ENCODE measurements around the gene CETN2.
"Not testable (repeated sequence)": the region's sequence is repeated elsewhere in the genome, so short reads cannot be mapped to it uniquely, and the experiment has no call there.

Gene CETN2

DNA sequence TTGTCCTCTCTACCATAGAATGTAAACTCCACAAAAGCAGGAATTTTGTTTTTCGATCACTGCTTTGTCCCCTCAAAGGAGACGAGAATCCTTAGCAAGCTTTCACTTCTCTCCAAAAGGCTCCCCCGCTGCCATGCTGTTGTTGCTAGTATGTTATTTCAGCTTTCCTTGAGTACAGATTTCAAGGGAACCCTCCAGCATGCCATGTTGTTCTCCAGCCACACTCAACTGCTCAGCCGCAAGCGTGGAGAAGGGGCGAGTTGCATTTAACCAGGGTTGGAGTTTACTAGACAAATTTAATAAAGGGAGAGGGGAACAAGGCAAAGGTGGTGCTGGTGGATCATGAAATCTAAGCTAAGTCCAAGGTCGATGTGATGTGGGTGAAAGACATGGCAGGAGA lies 23.4 kb upstream of the CETN2 start:
- DNase-seq (ENCODE audit: low read depth in 1 of 2, low spot score in 1 of 2): no peak
- in situ Hi-C loops (cut with HindIII; ENCODE audit: low pct_unique_long_range_greater_than_20kb, low sequenced_read_pairs): no loop called here
- no peak for TF ChIP-seq JUND (IDR thresholded peaks at IDR 0.05; ENCODE audit: low read depth)

DNA sequence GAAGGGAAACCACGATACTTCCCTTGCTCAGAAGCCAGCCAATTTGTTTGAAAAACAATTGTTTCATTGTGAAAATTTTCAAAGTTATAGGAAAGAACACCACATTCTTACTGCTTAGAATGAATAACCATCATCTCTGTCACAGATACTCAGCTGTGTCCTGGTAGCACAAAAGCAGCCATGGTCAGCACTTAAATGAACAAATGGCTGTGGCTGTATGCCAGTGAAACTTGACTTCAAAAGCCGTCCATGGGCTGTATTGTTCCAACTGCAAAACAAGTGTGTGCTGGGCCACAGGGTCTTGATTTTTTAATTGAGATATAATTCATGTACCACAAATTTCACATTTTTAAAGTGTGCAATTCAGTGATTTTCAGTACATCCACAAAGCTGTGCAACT lies 19.9 kb upstream of the CETN2 start:
- no peak for DNase-seq (ENCODE audit: low read depth in 1 of 2, low spot score in 1 of 2)
- in situ Hi-C loops (cut with HindIII; ENCODE audit: low pct_unique_long_range_greater_than_20kb, low sequenced_read_pairs): no loop called here
- TF ChIP-seq JUND (IDR thresholded peaks at IDR 0.05; ENCODE audit: low read depth): no peak

DNA sequence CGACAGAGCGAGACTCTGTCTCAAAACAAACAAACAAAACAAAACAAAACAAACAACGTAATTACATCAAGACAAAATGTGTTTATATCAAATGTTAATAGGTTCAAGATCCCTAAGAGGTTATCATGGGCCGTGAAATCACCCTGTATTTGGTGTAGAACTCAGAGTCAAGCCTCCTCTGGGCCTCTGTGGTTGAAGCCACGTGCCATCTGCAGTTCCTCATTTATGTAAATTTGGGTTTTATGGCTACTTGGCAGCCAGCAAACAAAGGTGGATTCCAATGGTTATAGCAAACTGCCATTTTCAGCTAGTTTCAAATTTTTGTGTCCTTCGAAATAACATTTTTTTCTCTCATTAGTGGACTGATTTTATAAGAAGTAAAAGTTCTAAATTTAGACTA lies 16.7 kb upstream of the CETN2 start:
- no peak for DNase-seq (ENCODE audit: low read depth in 1 of 2, low spot score in 1 of 2)
- in situ Hi-C loops (cut with HindIII; ENCODE audit: low pct_unique_long_range_greater_than_20kb, low sequenced_read_pairs): no loop called here
- no peak for TF ChIP-seq JUND (IDR thresholded peaks at IDR 0.05; ENCODE audit: low read depth)

DNA sequence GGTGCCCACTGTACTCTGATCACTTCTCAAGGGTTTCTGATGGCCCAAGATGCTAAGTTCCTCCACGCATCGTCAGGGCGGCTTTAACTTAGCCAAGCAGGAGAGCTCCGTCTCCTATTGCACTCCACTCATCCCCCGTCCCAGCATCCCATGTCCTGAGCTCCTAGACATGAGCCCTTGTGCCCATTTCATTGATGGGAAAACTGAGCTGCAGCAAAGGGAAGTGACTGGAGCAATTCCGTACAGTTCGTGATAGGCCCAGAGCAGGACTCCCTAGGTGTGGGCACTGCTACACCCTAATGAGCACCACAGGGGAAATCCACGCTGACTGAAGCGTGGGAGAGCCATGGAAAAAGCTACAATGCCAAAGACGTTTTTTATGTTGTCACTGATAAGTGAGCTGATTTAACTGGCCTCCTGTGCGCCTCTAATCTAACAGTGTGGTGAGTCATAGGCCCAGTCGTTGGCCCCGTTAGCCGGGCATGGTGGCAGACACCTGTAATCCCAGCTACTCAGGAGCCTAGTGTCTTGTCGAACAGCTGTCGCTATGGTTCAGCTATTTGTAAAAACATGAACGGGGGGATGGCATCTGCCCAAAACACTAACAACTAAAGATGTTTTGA lies 15.2 kb upstream of the CETN2 start:
- no peak for DNase-seq (ENCODE audit: low read depth in 1 of 2, low spot score in 1 of 2)
- TF ChIP-seq JUND (IDR thresholded peaks at IDR 0.05; ENCODE audit: low read depth): no peak
- in situ Hi-C loops (cut with HindIII; ENCODE audit: low pct_unique_long_range_greater_than_20kb, low sequenced_read_pairs): no loop called here

DNA sequence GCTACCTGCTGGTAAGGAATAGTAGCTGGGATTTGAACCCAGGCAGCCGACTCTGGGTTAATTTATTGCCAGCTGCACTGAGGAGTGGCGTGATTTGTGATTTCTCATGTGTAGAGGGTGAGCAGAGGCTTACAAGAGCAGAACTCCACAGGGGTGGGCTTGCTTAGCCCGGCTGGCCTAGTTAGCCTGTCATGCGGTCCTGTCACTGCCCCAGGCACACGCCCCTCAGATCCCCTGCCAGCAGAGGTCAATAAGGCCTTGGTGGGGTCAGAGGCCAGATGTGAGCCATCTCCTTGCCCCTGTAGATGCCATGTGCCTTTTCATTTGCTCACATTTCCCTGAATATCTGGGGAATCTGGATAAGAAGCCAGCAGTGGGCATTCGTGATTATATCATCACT lies 13.7 kb upstream of the CETN2 start:
- no peak for TF ChIP-seq JUND (IDR thresholded peaks at IDR 0.05; ENCODE audit: low read depth)
- DNase-seq (ENCODE audit: low read depth in 1 of 2, low spot score in 1 of 2): no peak
- in situ Hi-C loops (cut with HindIII; ENCODE audit: low pct_unique_long_range_greater_than_20kb, low sequenced_read_pairs): no loop called here

DNA sequence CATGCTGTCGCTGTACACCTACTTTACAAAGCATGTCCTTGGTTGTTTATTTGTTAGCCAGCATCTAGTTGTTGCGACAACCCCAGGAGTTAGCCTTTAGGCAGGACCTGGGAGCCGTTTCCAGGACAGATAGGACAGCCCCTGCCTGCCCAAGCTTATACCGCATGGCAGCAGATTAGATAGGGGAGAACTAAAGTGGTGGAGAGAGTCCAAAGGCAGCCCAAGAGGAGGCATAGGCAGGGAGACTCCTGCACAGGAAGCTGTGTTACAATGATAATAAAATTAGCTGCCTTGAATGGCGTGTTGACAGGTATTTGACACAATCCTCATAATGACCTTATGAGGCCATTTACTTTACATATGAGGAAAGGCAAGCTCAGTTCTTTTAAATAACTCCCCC lies 13.3 kb upstream of the CETN2 start:
- no peak for TF ChIP-seq JUND (IDR thresholded peaks at IDR 0.05; ENCODE audit: low read depth)
- no peak for DNase-seq (ENCODE audit: low read depth in 1 of 2, low spot score in 1 of 2)
- in situ Hi-C loops (cut with HindIII; ENCODE audit: low pct_unique_long_range_greater_than_20kb, low sequenced_read_pairs): no loop called here

DNA sequence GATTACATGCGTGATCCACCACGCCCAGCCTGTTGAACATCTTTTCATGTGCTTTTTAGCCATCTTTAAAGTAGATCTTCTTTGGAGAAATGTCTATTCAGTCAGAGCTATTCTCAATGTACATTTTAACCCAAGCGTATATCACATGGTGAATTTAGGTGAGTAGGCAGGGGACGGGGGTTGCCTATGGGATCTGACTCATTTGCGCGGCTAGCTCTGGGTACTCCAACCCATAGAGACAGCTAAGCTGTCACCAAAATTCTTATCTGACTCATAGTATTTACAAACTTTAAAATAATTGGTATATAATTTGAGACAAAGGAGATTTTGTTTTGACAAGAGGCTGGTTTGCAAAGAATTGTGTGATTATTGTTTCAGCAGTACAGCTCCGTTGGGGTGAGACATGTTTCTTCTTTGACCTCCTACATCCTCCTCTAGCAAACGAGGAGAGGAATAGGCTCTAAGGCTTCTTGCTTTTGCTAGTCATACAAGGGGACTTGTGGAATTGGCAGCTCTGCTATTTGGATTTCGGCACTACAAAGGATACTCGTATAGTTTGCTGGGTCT lies 12.3 kb upstream of the CETN2 start:
- no peak for TF ChIP-seq JUND (IDR thresholded peaks at IDR 0.05; ENCODE audit: low read depth)
- in situ Hi-C loops (cut with HindIII; ENCODE audit: low pct_unique_long_range_greater_than_20kb, low sequenced_read_pairs): no loop called here
- DNase-seq (ENCODE audit: low read depth in 1 of 2, low spot score in 1 of 2): no peak

DNA sequence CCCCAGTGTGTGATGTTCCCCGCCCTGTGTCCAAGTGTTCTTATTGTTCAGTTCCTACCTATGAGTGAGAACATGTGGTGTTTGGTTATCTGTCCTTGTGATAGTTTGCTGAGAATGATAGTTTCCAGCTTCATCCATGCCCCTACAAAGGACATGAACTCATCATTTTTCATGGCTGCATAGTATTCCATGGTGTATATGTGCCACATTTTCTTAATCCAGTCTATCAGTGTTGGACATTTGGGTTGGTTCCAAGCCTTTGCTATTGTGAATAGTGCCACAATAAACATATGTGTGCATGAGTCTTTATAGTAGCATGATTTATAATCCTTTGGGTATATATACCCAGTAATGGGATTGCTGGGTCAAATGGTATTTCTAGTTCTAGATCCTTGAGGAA lies 4.9 kb upstream of the CETN2 start:
- in situ Hi-C loops (cut with HindIII; ENCODE audit: low pct_unique_long_range_greater_than_20kb, low sequenced_read_pairs); DNase-seq (ENCODE audit: low read depth in 1 of 2, low spot score in 1 of 2): not testable (repeated sequence)

DNA sequence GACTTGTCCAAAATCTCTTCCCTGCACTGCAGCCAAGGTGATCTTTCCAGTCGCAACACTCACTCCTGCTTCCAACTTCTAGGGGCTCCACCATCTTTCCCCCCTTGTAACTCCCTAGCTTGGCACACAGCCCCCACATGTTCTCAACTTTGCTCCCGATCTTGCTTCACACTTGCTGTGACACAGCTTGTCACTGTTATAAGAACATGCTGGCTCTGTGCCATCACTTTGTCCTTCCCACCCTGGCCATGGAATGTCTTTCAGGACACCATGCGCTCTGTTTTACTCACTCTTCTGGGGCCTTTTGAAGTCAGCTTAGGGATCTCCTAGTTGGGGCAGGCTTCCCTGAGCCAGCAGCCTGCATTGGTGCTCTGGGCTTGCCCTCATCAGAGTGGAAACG lies 2.8 kb upstream of the CETN2 start:
- DNase-seq (ENCODE audit: low read depth in 1 of 2, low spot score in 1 of 2): no peak
- no peak for TF ChIP-seq JUND (IDR thresholded peaks at IDR 0.05; ENCODE audit: low read depth)
- in situ Hi-C loops (cut with HindIII; ENCODE audit: low pct_unique_long_range_greater_than_20kb, low sequenced_read_pairs): no loop called here

DNA sequence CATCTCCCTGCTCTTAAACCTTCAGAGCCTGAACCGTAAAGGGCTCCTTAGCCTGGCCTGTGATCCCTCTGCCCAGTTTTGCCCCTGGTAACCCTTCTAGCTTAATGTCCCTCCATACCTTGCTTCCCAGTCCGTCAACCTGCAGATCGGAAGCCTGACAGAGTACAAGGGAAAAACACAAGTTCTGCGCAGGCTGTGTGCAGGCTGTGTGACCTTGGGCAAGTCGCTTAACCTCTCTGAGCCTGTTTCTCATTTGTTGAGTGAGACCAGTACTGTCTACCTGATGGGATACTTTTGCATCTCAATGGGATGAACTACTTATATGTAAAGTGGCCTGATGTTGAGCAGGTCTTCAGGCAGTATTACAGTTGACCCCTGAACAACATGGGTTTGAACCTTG lies 2.0 kb upstream of the CETN2 start:
- no peak for DNase-seq (ENCODE audit: low read depth in 1 of 2, low spot score in 1 of 2)
- no peak for TF ChIP-seq JUND (IDR thresholded peaks at IDR 0.05; ENCODE audit: low read depth)
- in situ Hi-C loops (cut with HindIII; ENCODE audit: low pct_unique_long_range_greater_than_20kb, low sequenced_read_pairs): no loop called here

DNA sequence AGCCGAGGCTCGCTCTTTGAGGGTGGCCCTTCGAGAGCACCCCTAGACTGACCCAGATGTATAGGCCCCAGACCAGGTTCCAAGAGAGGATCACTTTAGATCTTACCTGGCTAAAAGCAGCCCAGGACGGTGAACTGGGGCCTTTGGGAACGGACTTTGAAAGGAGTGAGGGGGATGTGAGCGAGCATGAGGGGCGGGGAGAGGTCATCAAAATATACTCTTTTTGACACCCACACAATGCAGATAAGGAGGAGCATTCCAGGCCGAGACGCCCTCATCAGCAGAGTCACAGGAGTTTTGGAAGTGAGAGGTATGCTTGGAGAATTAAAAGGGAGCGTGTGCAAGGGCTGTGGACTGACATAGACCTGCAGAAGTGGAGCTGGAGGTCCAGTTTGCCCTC lies 834 bp upstream of the CETN2 start:
- no peak for DNase-seq (ENCODE audit: low read depth in 1 of 2, low spot score in 1 of 2)
- TF ChIP-seq JUND (IDR thresholded peaks at IDR 0.05; ENCODE audit: low read depth): no peak
- in situ Hi-C loops (cut with HindIII; ENCODE audit: low pct_unique_long_range_greater_than_20kb, low sequenced_read_pairs): no loop called here

DNA sequence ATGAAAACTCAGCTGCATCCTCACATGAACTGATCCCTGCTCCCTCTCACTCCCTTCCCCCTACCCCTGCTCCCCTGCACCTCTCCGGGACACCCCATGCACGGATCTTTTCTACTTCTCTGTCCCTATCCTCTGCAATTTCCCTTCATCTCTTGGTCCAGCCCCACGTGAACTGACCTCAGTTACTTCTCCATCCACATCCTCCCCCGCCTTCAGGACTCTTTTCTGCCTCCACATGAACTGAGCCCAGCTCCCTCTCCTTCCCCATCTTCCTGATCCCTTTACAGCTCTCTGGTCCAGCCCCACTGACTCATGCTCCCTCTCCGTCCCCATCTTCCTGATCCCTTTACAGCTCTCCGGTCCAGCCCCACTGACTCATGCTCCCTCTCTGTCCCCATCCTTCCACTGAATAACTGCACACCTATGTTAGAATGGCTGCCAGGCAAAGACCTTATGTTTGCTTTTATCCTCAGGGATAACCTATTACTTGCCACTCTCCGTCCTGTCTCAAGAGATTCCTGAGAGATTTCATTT lies 5.6 kb downstream of the CETN2 start:
- no peak for TF ChIP-seq JUND (IDR thresholded peaks at IDR 0.05; ENCODE audit: low read depth)
- in situ Hi-C loops (cut with HindIII; ENCODE audit: low pct_unique_long_range_greater_than_20kb, low sequenced_read_pairs): no loop called here
- DNase-seq (ENCODE audit: low read depth in 1 of 2, low spot score in 1 of 2): no peak

DNA sequence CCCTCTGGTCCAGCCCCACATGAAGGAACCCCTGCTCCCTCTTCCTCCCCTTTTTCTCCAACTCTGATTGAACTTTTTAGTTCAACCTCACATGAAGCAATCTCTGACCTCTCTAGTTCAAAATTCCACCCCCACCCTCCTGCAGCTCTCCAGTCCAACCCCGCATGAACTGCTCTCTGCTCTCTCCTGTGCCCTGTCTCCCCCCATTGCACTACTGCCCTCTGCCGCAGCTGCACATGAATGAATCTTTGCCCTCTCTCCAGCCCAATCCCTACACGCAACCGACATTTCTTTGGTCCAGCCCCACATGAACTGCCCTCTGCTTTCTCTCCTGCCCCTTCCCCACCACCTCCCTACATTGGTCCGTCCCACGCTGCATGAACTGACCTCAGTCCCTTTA lies 6.9 kb downstream of the CETN2 start:
- in situ Hi-C loops (cut with HindIII; ENCODE audit: low pct_unique_long_range_greater_than_20kb, low sequenced_read_pairs): no loop called here
- no peak for TF ChIP-seq JUND (IDR thresholded peaks at IDR 0.05; ENCODE audit: low read depth)
- no peak for DNase-seq (ENCODE audit: low read depth in 1 of 2, low spot score in 1 of 2)
